Astrocyte (in vitro differentiated cells and primary cell): Measurements from ENCODE around the gene KIF1B.

ENCODE experiments used
- EZH2 ChIP-seq: IDR thresholded peaks from 2 replicates; pipeline ENCODE4 v1.6.1; 2012; ENCODE audit warnings: mild to moderate bottlenecking, low read length, inconsistent platforms; ENCODE audit not compliant: insufficient read depth
- TF ChIP-seq, protein P1 (sequence below): IDR thresholded peaks from 2 replicates; pipeline ENCODE4 v1.5.1; 2011; ENCODE audit warnings: low read depth, mild to moderate bottlenecking, inconsistent platforms, low read length, moderate library complexity; ENCODE audit not compliant: insufficient read depth

DNA sequence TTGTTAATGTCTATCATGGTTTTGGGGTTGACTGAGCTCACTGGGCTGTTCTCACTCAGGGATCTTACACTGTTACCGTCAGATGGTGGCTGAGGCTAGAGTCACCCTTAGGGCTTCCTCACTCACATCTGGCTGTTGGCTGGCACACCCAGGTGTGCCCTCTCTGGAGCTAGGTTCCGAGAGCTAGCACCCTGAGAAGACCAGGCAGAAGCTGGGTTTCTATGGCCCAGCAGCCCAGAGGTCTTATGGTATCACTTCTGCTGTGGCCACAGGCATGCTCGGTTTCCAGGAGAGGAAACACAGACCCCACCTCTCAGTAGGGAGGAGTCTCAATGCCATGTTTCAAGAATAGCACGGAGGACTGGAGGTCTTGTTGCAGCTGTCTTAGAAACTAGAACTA lies 20.7 kb upstream of the KIF1B start:
- TF ChIP-seq, protein P1, sequence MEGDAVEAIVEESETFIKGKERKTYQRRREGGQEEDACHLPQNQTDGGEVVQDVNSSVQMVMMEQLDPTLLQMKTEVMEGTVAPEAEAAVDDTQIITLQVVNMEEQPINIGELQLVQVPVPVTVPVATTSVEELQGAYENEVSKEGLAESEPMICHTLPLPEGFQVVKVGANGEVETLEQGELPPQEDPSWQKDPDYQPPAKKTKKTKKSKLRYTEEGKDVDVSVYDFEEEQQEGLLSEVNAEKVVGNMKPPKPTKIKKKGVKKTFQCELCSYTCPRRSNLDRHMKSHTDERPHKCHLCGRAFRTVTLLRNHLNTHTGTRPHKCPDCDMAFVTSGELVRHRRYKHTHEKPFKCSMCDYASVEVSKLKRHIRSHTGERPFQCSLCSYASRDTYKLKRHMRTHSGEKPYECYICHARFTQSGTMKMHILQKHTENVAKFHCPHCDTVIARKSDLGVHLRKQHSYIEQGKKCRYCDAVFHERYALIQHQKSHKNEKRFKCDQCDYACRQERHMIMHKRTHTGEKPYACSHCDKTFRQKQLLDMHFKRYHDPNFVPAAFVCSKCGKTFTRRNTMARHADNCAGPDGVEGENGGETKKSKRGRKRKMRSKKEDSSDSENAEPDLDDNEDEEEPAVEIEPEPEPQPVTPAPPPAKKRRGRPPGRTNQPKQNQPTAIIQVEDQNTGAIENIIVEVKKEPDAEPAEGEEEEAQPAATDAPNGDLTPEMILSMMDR: no peak
- no peak for TF ChIP-seq EZH2
